Measurements from ENCODE around the gene ARHGAP15. TPM values are rescaled to one million over a fixed set of nuclear protein-coding genes. Genes with fewer than 3 reads are reported as not detected.

ARHGAP15 gene
- total RNA-seq, 2 experiments from 2014 or later: 72.1 to 98.4 TPM

DNA sequence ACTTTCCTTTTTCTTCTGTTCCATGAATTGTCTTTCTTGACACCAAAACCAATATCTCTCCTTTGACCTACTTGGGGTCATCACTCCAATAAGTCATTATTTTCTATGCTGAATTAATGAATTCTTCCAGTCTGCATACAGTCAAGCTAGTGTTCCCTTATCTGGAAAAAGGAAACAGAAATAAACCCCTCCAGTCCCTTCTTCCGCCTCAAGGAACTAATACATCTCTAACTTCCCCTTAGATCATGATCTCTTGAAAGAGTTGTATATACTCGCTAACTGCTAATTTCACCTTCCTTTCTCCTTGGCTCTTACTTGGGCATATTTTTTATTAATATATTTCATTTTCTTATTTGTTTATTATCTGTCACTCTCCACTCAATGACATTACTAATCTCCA, 7.3 kb upstream of the ARHGAP15 start:
- intact Hi-C loops (cut with micrococcal nuclease; ENCODE audit: unreplicated experiment): loop anchor here (10.0 kb wide), 2 partner anchors 1113 to 1213 kb away; a partner anchor contains a TSS
- Histone ChIP-seq H3K79me2 (ENCODE audit: insufficient read depth, low read depth, low read length) (no peaks in the 10 kb centered on the region), H3K9me2 (ENCODE audit: insufficient read depth, low read length) (no peaks in the 10 kb centered on the region), H3K4me3 (ENCODE audit: low read depth, low read length, poor library complexity, severe bottlenecking) (no peak overlapping the region), H3K36me3 (ENCODE audit: insufficient read depth, low read length) (no peaks in the 10 kb centered on the region), H3K4me1 (ENCODE audit: insufficient read depth, low read length, poor library complexity, severe bottlenecking) (peaks cover 16% of the 10 kb centered on the region), H2AFZ (ENCODE audit: low read length) (peak overlapping the region; percentile 98; the same call in 1 of the 2 replicates), H3K9me3 (ENCODE audit: low read length) (peaks cover 12% of the 10 kb centered on the region; the same call in 1 of the 2 replicates), H3K27ac (ENCODE audit: low read depth, low read length, poor library complexity, severe bottlenecking) (no peak overlapping the region), H3K4me2 (ENCODE audit: low read length) (no peak overlapping the region), H4K20me1 (ENCODE audit: insufficient read depth, low read length) (no peaks in the 10 kb centered on the region)
- no TSS peak for BruUV-seq (replicated peaks)
- POLR2A ChIA-PET: interaction anchor here (1.5 to 2.5 kb wide), 3 partner anchors 9 to 39 kb away, joined by 4 to 11 read pairs (median 9); no protein-coding TSS in a partner anchor
- no peak for DNase-seq (ENCODE audit: low spot score)
- TF ChIP-seq, protein P1, sequence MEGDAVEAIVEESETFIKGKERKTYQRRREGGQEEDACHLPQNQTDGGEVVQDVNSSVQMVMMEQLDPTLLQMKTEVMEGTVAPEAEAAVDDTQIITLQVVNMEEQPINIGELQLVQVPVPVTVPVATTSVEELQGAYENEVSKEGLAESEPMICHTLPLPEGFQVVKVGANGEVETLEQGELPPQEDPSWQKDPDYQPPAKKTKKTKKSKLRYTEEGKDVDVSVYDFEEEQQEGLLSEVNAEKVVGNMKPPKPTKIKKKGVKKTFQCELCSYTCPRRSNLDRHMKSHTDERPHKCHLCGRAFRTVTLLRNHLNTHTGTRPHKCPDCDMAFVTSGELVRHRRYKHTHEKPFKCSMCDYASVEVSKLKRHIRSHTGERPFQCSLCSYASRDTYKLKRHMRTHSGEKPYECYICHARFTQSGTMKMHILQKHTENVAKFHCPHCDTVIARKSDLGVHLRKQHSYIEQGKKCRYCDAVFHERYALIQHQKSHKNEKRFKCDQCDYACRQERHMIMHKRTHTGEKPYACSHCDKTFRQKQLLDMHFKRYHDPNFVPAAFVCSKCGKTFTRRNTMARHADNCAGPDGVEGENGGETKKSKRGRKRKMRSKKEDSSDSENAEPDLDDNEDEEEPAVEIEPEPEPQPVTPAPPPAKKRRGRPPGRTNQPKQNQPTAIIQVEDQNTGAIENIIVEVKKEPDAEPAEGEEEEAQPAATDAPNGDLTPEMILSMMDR (conservative IDR thresholded peaks at IDR 0.05; ENCODE audit: low read length): no peak
- TF ChIP-seq EZH2phosphoT487 (IDR thresholded peaks at IDR 0.05; ENCODE audit: borderline replicate concordance, low read depth, low read length): no peak
- CTCF ChIA-PET (ENCODE audit: unreplicated experiment): no interaction called here

- DNase-seq (ENCODE audit: low spot score): no peak
- TF ChIP-seq, protein P1 (conservative IDR thresholded peaks at IDR 0.05; ENCODE audit: low read length): no peak
- no peak for TF ChIP-seq EZH2phosphoT487 (IDR thresholded peaks at IDR 0.05; ENCODE audit: borderline replicate concordance, low read depth, low read length)
- H3K4me1 ChIP-seq (ENCODE audit: insufficient read depth, low read length, poor library complexity, severe bottlenecking): peaks cover 29% of the 10 kb centered on the region
- no peaks in the 10 kb centered on the region for H4K20me1 ChIP-seq (ENCODE audit: insufficient read depth, low read length)
- ChIA-PET CTCF (ENCODE audit: unreplicated experiment) (interaction anchor here (0.6 kb wide), 1 partner anchor 11 kb away, joined by 3 read pairs; no protein-coding TSS in a partner anchor), POLR2A (interaction anchor here (0.7 to 11.2 kb wide), 7 partner anchors 11 to 317 kb away, joined by 3 to 156 read pairs (median 5); no protein-coding TSS in a partner anchor)
- BruUV-seq (replicated peaks): no TSS peak
- H3K4me2 ChIP-seq (ENCODE audit: low read length): no peak overlapping the region
- no peak overlapping the region for H2AFZ ChIP-seq (ENCODE audit: low read length)
- no peak overlapping the region for H3K4me3 ChIP-seq (ENCODE audit: low read depth, low read length, poor library complexity, severe bottlenecking)
- intact Hi-C loops (cut with micrococcal nuclease; ENCODE audit: unreplicated experiment): loop anchor here (10.0 kb wide), 2 partner anchors 1111 to 1211 kb away; a partner anchor contains a TSS
- peaks cover 12% of the 10 kb centered on the region; the same call in 1 of the 2 replicates for H3K9me3 ChIP-seq (ENCODE audit: low read length)
- no peaks in the 10 kb centered on the region for H3K36me3 ChIP-seq (ENCODE audit: insufficient read depth, low read length)
- no peak overlapping the region for H3K27ac ChIP-seq (ENCODE audit: low read depth, low read length, poor library complexity, severe bottlenecking)
- no peaks in the 10 kb centered on the region; the same call in 1 of the 2 replicates for H3K79me2 ChIP-seq (ENCODE audit: insufficient read depth, low read depth, low read length)
- H3K9me2 ChIP-seq (ENCODE audit: insufficient read depth, low read length): no peaks in the 10 kb centered on the region
These were observed 5.3 kb upstream of the ARHGAP15 start for GRCh38 chr2:143123911-143124310.

GRCh38 chr2:143124445-143124844, 4.8 kb upstream of the ARHGAP15 start:
- Histone ChIP-seq H3K36me3 (ENCODE audit: insufficient read depth, low read length) (no peaks in the 10 kb centered on the region), H3K9me2 (ENCODE audit: insufficient read depth, low read length) (no peaks in the 10 kb centered on the region), H3K4me2 (ENCODE audit: low read length) (no peak overlapping the region), H3K27ac (ENCODE audit: low read depth, low read length, poor library complexity, severe bottlenecking) (no peak overlapping the region), H3K4me1 (ENCODE audit: insufficient read depth, low read length, poor library complexity, severe bottlenecking) (peaks cover 29% of the 10 kb centered on the region), H3K4me3 (ENCODE audit: low read depth, low read length, poor library complexity, severe bottlenecking) (no peak overlapping the region), H2AFZ (ENCODE audit: low read length) (peak overlapping the region; percentile 20; the same call in 1 of the 2 replicates), H4K20me1 (ENCODE audit: insufficient read depth, low read length) (no peaks in the 10 kb centered on the region), H3K79me2 (ENCODE audit: insufficient read depth, low read depth, low read length) (peaks cover 5% of the 10 kb centered on the region), H3K9me3 (ENCODE audit: low read length) (peaks cover 12% of the 10 kb centered on the region; the same call in 1 of the 2 replicates)
- ChIA-PET POLR2A (interaction anchor here (0.7 to 11.2 kb wide), 5 partner anchors 19 to 91 kb away, joined by 3 to 156 read pairs (median 5); no protein-coding TSS in a partner anchor), CTCF (ENCODE audit: unreplicated experiment) (no interaction called here)
- TF ChIP-seq EZH2phosphoT487 (IDR thresholded peaks at IDR 0.05; ENCODE audit: borderline replicate concordance, low read depth, low read length): no peak
- TF ChIP-seq, protein P1 (conservative IDR thresholded peaks at IDR 0.05; ENCODE audit: low read length): no peak
- no TSS peak for BruUV-seq (replicated peaks)
- no peak for DNase-seq (ENCODE audit: low spot score)
- intact Hi-C loops (cut with micrococcal nuclease; ENCODE audit: unreplicated experiment): loop anchor here (10.0 kb wide), 2 partner anchors 1110 to 1210 kb away; a partner anchor contains a TSS

All from OCI-LY7 (cell line).